Measurements from ENCODE around the gene ARNT2. TPM values are rescaled to one million over a fixed set of nuclear protein-coding genes. Genes with fewer than 3 reads are reported as not detected.

Gene ARNT2
- total and polyA plus RNA-seq, 10 of the 15 experiments (the other 5 are each of a cell fraction or from before 2014, with no cell fraction given) = 0.07 to 0.49 (median 0.09) TPM; not detected in 6

- H3K4me1 ChIP-seq (ENCODE audit: control insufficient read depth, insufficient read depth, low read length) = no peaks in the 10 kb centered on the region
- H3K36me3 ChIP-seq (ENCODE audit: control insufficient read depth in 2 of 2, insufficient read depth in 2 of 2, low read length in 1 of 2) = no peaks in the 10 kb centered on the region
- no peak overlapping the region for H3K4me3 ChIP-seq
- no peaks in the 10 kb centered on the region for H3K9me3 ChIP-seq (replicated peaks; ENCODE audit: control insufficient read depth, insufficient read depth, low read length)
- 24% methylated on average over 2 of the region's 2 CpGs for WGBS (ENCODE audit: insufficient coverage, insufficient replicate concordance, low lambda C conversion rate, missing lambda C conversion rate)
- no peak overlapping the region for H3K4me2 ChIP-seq (ENCODE audit: control insufficient read depth, insufficient read depth)
- H4K20me1 ChIP-seq (ENCODE audit: control insufficient read depth, insufficient read depth) = no peaks in the 10 kb centered on the region
- FAIRE-seq = no peak
- H2AFZ ChIP-seq (ENCODE audit: control insufficient read depth, low read depth, low read length) = no peak overlapping the region
- no peak overlapping the region for H3K9ac ChIP-seq (ENCODE audit: control insufficient read depth, insufficient read depth, low read length)
- ATAC-seq = 0 out of 3 replicates have a peak, but pooled peaks have one; percentile 27
- no peak overlapping the region for H3K27ac ChIP-seq (ENCODE audit: control insufficient read depth, insufficient read depth)
- ChIA-PET CTCF (no interaction called here), SMC1A (ENCODE audit: uncharacterized antibody, unreplicated experiment) (no interaction called here), RAD21 (ENCODE audit: unreplicated experiment) (no interaction called here), POLR2A (no interaction called here)
- DNase-seq (ENCODE audit: low read depth, low spot score) = no peak
- BruUV-seq (replicated peaks) = no TSS peak
- H3K79me2 ChIP-seq (ENCODE audit: control insufficient read depth, insufficient read depth, low read length) = no peaks in the 10 kb centered on the region
- intact Hi-C loops (cut with micrococcal nuclease; ENCODE audit: unreplicated experiment) = no loop called here
- no peaks in the 10 kb centered on the region for H3K27me3 ChIP-seq (replicated peaks in 1 of 2; ENCODE audit: control insufficient read depth in 2 of 2, insufficient read depth in 2 of 2, low read length in 1 of 2)
- TF ChIP-seq POLR2A (IDR thresholded peaks at IDR 0.05; ENCODE audit: low read depth, low read length) (no peak), SREBF2 (IDR thresholded peaks at IDR 0.05; ENCODE audit: low read length) (no peak), GATAD2B (conservative IDR thresholded peaks at IDR 0.05; ENCODE audit: low read depth) (no peak), USF1 (IDR thresholded peaks at IDR 0.05; ENCODE audit: borderline replicate concordance, extremely low read length, insufficient read depth, low read depth, low read length) (no peak), MYB (IDR thresholded peaks at IDR 0.05; ENCODE audit: borderline replicate concordance, low read depth, low read length) (no peak)
- in situ Hi-C loops (cut with MboI) = no loop called here
These were observed 16.5 kb downstream of the ARNT2 start for GRCh38 chr15:80420658-80421057.

- Histone ChIP-seq H3K27me3 (replicated peaks in 1 of 2; ENCODE audit: control insufficient read depth in 2 of 2, insufficient read depth in 2 of 2, low read length in 1 of 2) (no peaks in the 10 kb centered on the region; a peak in 1 of 4 replicates), H3K36me3 (ENCODE audit: control insufficient read depth in 2 of 2, insufficient read depth in 2 of 2, low read length in 1 of 2) (no peaks in the 10 kb centered on the region), H3K4me3 (no peak overlapping the region), H3K79me2 (ENCODE audit: control insufficient read depth, insufficient read depth, low read length) (no peaks in the 10 kb centered on the region), H3K4me1 (ENCODE audit: control insufficient read depth, insufficient read depth, low read length) (no peaks in the 10 kb centered on the region), H3K4me2 (ENCODE audit: control insufficient read depth, insufficient read depth) (no peak overlapping the region), H4K20me1 (ENCODE audit: control insufficient read depth, insufficient read depth) (no peaks in the 10 kb centered on the region), H3K9me3 (replicated peaks; ENCODE audit: control insufficient read depth, insufficient read depth, low read length) (no peaks in the 10 kb centered on the region), H3K27ac (ENCODE audit: control insufficient read depth, insufficient read depth) (no peak overlapping the region), H3K9ac (ENCODE audit: control insufficient read depth, insufficient read depth, low read length) (no peak overlapping the region), H2AFZ (ENCODE audit: control insufficient read depth, low read depth, low read length) (no peak overlapping the region)
- ChIA-PET POLR2A (interaction anchor here (0.6 kb wide), 1 partner anchor 208 kb away, joined by 3 read pairs; no protein-coding TSS in a partner anchor), SMC1A (ENCODE audit: uncharacterized antibody, unreplicated experiment) (interaction anchor here (1.6 kb wide), 1 partner anchor 353 kb away, joined by 3 read pairs; no protein-coding TSS in a partner anchor), CTCF (interaction anchor here (0.7 kb wide), 1 partner anchor 544 kb away, joined by 3 read pairs; no protein-coding TSS in a partner anchor), RAD21 (ENCODE audit: unreplicated experiment) (no interaction called here)
- ATAC-seq (no peak), FAIRE-seq (no peak), DNase-seq (ENCODE audit: low read depth, low spot score) (no peak)
- intact Hi-C loops (cut with micrococcal nuclease; ENCODE audit: unreplicated experiment) = no loop called here
- 47% methylated on average over 4 of the region's 4 CpGs for WGBS (ENCODE audit: insufficient coverage, insufficient replicate concordance, low lambda C conversion rate, missing lambda C conversion rate)
- no TSS peak for BruUV-seq (replicated peaks)
- TF ChIP-seq ZNF592 (IDR thresholded peaks at IDR 0.05) (no peak), REST (IDR thresholded peaks at IDR 0.05; ENCODE audit: low read depth, low read length) (no peak), TCF7 (IDR thresholded peaks at IDR 0.05; ENCODE audit: borderline replicate concordance) (no peak)
- in situ Hi-C loops (cut with MboI) = no loop called here
These were observed 19.0 kb downstream of the ARNT2 start for GRCh38 chr15:80423215-80423614.

Data from GM12878 (cell line).